NT2/D1 (cell line): ENCODE data around the gene HSPA8.

Source experiments
- DNase-seq: peaks from one replicate; pipeline ENCODE4 v3.0.0-alpha.2; 2011; ENCODE audit warnings: low read depth, low spot score
- H3K27me3 ChIP-seq: 2 replicates; pipeline ENCODE4 v1.6.0; 2011; ENCODE audit warnings: mild to moderate bottlenecking; ENCODE audit not compliant: insufficient read length, insufficient read depth
- H3K36me3 ChIP-seq: 2 replicates; pipeline ENCODE4 v1.6.1; 2011; ENCODE audit warnings: mild to moderate bottlenecking, low read length, mixed read lengths; ENCODE audit not compliant: insufficient read depth, insufficient read length
- H3K4me1 ChIP-seq: 2 replicates; pipeline ENCODE4 v1.5.1; 2011; ENCODE audit not compliant: insufficient read depth, insufficient read length
- H3K4me3 ChIP-seq: 2 replicates; pipeline ENCODE4 v1.5.1; 2011; ENCODE audit warnings: low read depth; ENCODE audit not compliant: insufficient read length
- H3K9ac ChIP-seq: 2 replicates; pipeline ENCODE4 v1.6.0; 2011; ENCODE audit warnings: low read depth; ENCODE audit not compliant: insufficient read length
- H3K9me3 ChIP-seq: 2 replicates; pipeline ENCODE4 v1.5.1; 2011; ENCODE audit warnings: mild to moderate bottlenecking, low read length; ENCODE audit not compliant: insufficient read depth
- SUZ12 ChIP-seq: IDR thresholded peaks from 2 replicates; pipeline ENCODE4 v1.6.1; 2011; ENCODE audit not compliant: insufficient read length, insufficient read depth; ENCODE audit errors: extremely low read depth
- YY1 ChIP-seq: IDR thresholded peaks from 2 replicates; pipeline ENCODE4 v1.6.1; 2011; ENCODE audit not compliant: insufficient read length, insufficient read depth
- ZNF274 ChIP-seq: IDR thresholded peaks from 2 replicates; pipeline ENCODE4 v1.6.1; 2011; ENCODE audit warnings: mild to moderate bottlenecking, low read depth, low read length

Gene HSPA8

DNA sequence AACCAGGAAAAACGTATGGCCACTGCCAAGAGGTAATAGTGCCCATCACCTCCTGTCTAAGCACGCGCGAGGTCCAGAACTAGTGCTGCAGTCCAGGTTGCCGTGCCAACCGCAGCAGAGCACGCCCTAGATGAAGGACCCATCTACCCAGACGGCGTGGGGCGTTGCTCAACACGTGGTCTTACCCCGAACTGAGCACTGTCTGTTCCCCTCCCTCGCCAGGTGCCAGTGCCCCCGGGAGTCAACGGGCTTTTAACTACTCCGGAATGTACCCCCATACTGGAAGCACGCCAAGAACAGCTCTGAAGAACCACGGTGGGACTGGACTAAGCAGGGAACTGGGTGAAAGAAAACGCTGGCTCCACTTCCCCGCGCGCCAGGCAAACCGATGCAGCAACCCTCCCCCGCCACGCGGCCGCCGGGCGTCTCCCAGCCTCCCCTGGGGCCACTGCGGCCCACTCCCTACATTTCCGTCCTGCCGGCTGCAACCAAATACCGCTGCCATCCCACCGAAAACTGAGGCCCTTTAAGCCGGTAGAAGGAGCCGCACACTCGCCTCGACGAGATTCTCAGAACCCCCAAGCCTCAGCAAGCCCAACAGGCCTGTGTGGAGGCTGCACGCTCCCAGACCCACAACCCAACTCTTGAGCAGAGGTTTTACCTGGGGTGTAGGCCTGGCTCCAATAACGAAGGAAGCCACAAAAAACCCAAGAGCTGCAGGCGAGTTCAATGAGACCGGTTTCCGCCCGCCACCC, at the start of gene HSPA8:
Gene HSPA8, minus strand, starts transcription at position 734 of the 755 bp plus-strand sequence. CDS start 812 bp downstream, outside the sequence.
- no peak for DNase-seq
- Histone ChIP-seq H3K36me3 (peaks cover 53% of the 10 kb centered on the region), H3K27me3 (no peaks in the 10 kb centered on the region), H3K9me3 (no peaks in the 10 kb centered on the region), H3K9ac (peak within 1 kb of the TSS; percentile 99), H3K4me3 (peak within 1 kb of the TSS; percentile 98), H3K4me1 (no peaks in the 10 kb centered on the region)
- TF ChIP-seq YY1 (no peak), ZNF274 (no peak), SUZ12 (no peak)

DNA sequence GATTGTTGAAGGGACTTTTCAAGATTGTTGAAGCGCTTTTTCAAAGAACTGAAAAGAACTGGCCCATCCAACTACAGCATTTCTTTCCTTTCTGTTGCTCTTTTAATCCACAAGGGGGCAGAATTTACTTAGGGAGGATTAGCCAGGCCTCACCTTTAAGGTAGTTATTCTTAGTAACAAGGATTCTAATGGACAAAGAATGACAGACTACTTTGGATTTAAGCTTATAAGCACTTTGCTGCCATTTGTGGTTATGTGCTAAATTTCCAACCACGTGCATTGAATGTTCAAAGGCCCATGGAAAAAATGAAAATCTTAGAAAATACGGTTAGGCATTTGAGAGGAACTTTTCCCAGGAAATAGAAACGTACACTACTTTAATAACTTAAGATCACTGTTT, 49.5 kb upstream of the HSPA8 start:
- peak; percentile 9 for DNase-seq
- TF ChIP-seq SUZ12 (no peak), ZNF274 (no peak), YY1 (no peak)
- H3K9ac ChIP-seq = no peak overlapping the region
- H3K36me3 ChIP-seq = no peaks in the 10 kb centered on the region
- H3K9me3 ChIP-seq = peaks cover 7% of the 10 kb centered on the region; the same call in 1 of the 2 replicates
- H3K4me1 ChIP-seq = no peaks in the 10 kb centered on the region
- no peaks in the 10 kb centered on the region for H3K27me3 ChIP-seq
- H3K4me3 ChIP-seq = no peak overlapping the region

DNA sequence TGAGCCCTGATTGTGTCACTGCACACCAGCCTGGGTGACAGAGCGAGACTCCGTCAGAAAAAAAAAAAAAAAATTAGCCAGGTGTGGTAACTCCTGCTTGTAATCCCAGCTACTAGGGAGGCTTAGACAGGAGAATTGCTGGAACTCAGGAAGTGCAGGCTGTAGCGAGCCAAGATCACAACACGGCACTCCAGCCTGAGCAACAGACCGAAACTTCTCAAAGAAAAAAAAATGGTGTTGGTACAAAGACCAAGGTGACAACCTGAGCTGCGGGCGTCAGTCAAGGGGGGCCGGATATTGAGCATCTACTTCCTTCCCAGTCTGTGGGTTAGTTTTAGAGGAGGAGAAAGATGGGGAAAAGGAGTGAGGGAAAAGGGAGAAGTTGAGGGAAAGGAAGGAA, 48.5 kb upstream of the HSPA8 start:
- H3K9ac ChIP-seq = no peak overlapping the region
- H3K9me3 ChIP-seq = no peaks in the 10 kb centered on the region
- H3K4me1 ChIP-seq = no peaks in the 10 kb centered on the region
- H3K27me3 ChIP-seq = no peaks in the 10 kb centered on the region
- TF ChIP-seq YY1 (no peak), SUZ12 (no peak), ZNF274 (no peak)
- no peaks in the 10 kb centered on the region for H3K36me3 ChIP-seq
- no peak for DNase-seq
- no peak overlapping the region for H3K4me3 ChIP-seq

DNA sequence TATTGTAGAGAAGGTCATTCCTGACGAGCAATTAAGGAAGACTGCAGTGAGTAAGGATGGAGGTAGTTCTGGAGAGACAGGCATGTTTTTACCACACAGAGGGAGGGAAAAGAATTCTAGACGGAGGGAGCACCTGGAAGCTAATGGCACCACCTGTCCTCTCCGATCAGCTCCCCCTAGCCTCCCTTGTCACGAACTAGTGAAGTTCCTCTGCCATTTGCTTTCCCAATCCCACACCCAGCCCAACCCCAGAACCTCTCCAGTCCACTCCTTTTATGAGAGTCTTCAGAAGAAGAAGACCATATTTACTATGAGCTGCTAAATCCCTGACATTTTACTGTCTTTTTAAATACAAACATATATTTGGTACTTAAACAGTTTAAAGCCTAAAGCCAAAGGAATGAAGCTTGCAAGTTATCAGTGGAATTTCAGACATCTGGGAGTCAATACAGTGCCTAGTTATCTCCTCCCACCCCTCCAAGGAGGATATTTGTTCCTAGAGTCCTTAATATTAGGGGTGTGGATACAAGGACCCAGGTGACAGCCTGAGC, 46.1 kb upstream of the HSPA8 start:
- TF ChIP-seq YY1 (no peak), SUZ12 (no peak), ZNF274 (no peak)
- Histone ChIP-seq H3K27me3 (no peaks in the 10 kb centered on the region), H3K9me3 (no peaks in the 10 kb centered on the region), H3K9ac (no peak overlapping the region), H3K4me1 (no peaks in the 10 kb centered on the region), H3K36me3 (no peaks in the 10 kb centered on the region), H3K4me3 (no peak overlapping the region)
- DNase-seq = no peak

DNA sequence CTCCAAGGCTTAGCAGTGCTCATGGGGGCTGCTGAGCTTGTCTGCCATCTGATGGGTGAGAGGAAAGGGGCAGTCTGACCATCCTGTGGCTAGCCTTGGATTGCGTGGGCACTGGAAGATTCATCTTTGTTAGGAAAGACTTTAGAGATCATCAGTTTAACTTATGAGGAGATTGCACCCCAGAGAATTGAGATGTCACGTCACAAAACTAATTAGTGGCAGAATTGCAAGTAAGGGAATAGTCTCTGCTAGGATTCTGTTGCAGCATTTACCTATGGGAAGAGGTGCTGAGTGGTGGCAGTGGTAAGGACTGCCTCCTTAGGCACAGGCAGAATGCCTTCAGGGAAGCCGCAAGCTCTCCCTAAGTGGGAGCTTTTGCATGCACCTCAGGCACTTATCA, 42.8 kb upstream of the HSPA8 start:
- no peak overlapping the region for H3K9ac ChIP-seq
- H3K9me3 ChIP-seq = no peaks in the 10 kb centered on the region
- DNase-seq = no peak
- no peaks in the 10 kb centered on the region for H3K36me3 ChIP-seq
- no peak overlapping the region for H3K4me3 ChIP-seq
- H3K4me1 ChIP-seq = no peaks in the 10 kb centered on the region
- no peak for TF ChIP-seq ZNF274
- no peak for TF ChIP-seq SUZ12
- TF ChIP-seq YY1 = no peak
- H3K27me3 ChIP-seq = no peaks in the 10 kb centered on the region

DNA sequence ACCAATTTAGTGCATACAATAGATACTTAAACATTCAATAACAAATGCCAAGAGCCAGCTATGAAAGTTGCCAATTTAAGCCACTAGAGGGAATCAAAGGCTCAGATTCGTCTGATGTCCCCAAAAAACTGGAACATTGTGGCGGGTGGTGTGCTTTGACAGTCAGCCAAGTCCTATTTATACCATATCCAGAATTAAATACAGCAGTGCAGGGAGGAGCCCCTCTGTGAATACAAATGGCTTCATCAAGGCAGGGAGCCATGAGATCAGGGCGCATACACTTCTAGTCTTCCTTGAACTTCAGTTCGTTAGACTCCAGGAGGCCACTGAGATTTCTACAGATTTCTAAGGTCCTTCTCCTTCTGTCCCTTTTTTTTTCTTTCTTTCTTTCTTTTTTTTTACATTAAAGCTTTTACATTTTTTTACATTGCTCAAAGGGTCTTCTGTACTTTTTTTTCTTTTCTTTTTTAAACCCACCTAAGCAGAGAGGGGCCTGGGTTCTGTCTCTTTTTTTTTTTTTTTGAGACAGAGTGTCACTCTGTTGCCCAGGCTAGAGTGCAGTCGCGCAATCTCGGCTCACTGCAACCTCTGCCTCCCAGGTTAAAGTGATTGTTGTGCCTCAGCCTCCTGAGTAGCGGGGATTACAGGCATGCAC, 41.5 kb upstream of the HSPA8 start:
- DNase-seq = peak; percentile 32
- no peaks in the 10 kb centered on the region for H3K4me1 ChIP-seq
- no peaks in the 10 kb centered on the region for H3K36me3 ChIP-seq
- TF ChIP-seq SUZ12 = no peak
- H3K27me3 ChIP-seq = no peaks in the 10 kb centered on the region
- H3K4me3 ChIP-seq = no peak overlapping the region
- H3K9ac ChIP-seq = no peak overlapping the region
- no peaks in the 10 kb centered on the region for H3K9me3 ChIP-seq

DNA sequence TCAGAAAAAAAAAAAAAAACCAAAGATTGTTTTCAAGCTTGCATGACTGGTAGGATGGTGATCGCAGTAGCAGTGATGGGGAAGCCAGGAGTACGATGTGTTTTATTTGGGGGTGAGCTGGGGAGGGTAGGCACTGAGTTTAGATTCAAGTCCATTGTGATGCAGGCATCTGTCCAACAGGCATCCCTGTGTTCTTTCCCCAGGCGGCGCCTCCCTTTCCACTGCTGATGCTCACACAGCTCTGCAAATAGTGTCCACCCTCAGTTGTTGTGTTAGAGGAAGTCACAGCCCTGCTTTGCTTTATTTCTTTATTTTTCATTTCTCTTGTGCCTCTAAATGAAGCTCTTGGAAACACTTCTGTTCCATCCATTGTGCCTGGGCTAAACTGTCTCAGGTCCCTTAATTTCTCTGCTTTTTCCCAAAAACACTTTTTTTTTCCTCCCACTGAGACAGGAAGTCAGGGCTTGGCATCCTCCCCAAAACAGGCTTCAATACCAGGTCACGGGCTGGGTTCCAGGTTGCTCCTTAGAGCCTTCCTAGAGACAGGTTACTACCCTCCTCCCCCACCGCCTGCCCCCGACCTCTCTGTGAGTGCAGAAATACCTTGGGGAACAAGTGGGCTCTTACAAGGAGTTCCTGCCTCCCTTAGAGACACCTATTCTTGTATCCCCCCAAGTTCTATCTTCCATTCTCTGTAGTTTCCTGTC, 38.6 kb upstream of the HSPA8 start:
- TF ChIP-seq ZNF274 (no peak), YY1 (no peak), SUZ12 (no peak)
- Histone ChIP-seq H3K9me3 (no peaks in the 10 kb centered on the region), H3K9ac (no peak overlapping the region), H3K4me3 (no peak overlapping the region), H3K36me3 (peaks cover 11% of the 10 kb centered on the region), H3K4me1 (no peaks in the 10 kb centered on the region), H3K27me3 (no peaks in the 10 kb centered on the region)
- no peak for DNase-seq
